CD4-positive, alpha-beta memory T cell (primary cell): ENCODE measurements around the gene ATXN7L3. TPM values are rescaled to one million over a fixed set of nuclear protein-coding genes. Genes with fewer than 3 reads are reported as not detected.

Experiments
- CTCF ChIA-PET: fragments of 350-600 bp; sonication (Branson Sonifier 250); formaldehyde crosslinking; loops from one replicate; lab custom pipeline; 2021; ENCODE audit warnings: inconsistent platforms; ENCODE audit not compliant: partially characterized antibody; lab: Charles Lee
- POLR2A ChIA-PET: fragments of 350-600 bp; sonication (Branson Sonifier 250); formaldehyde crosslinking; loops from one replicate; lab custom pipeline; 2021; ENCODE audit not compliant: partially characterized antibody; lab: Charles Lee
- DNase-seq, 5 donors: peaks; one replicate each; pipeline versions ENCODE4 v3.0.0 to v3.0.0-alpha.2; 2020 to 2022; ENCODE audit warnings: mixed read lengths in 1 of 5
- H3K27ac ChIP-seq: one replicate; pipeline ENCODE4 v1.7.0; 2013; ENCODE audit warnings: low read depth, low read length
- H3K27me3 ChIP-seq: 2 replicates; pipeline ENCODE4 v1.7.0; 2013; ENCODE audit warnings: mild to moderate bottlenecking, low read length, moderate library complexity; ENCODE audit not compliant: insufficient read depth
- H3K36me3 ChIP-seq: 2 replicates; pipeline ENCODE4 v1.7.0; 2013; ENCODE audit warnings: mild to moderate bottlenecking, low read length, moderate library complexity; ENCODE audit not compliant: insufficient read depth
- H3K4me1 ChIP-seq: 2 replicates; pipeline ENCODE4 v1.7.0; 2013; ENCODE audit warnings: mild to moderate bottlenecking, low read length, moderate library complexity; ENCODE audit not compliant: insufficient read depth
- H3K4me3 ChIP-seq, 2 donors: one replicate each; pipeline ENCODE4 v1.7.0; 2013; ENCODE audit warnings: low read length in 2 of 2, mild to moderate bottlenecking in 1 of 2
- H3K9me3 ChIP-seq, 2 donors: one replicate each; pipeline ENCODE4 v1.7.0; 2013; ENCODE audit warnings: low read length in 2 of 2, control low read depth in 1 of 2; ENCODE audit not compliant: control insufficient read depth in 1 of 2
- H3K27ac Mint-ChIP-seq, 7 donors: one replicate each; pipeline ENCODE4 v1.8.0; 2020 to 2021; ENCODE audit warnings: mixed read lengths in 7 of 7, mild to moderate bottlenecking in 6 of 7, inconsistent platforms in 3 of 7, moderate library complexity in 3 of 7
- H3K27me3 Mint-ChIP-seq, 2 donors: one replicate each; pipeline ENCODE4 v1.8.0; 2020 to 2021; ENCODE audit warnings: mixed read lengths in 2 of 2
- H3K36me3 Mint-ChIP-seq, 2 donors: one replicate each; pipeline ENCODE4 v1.8.0; 2020 to 2021; ENCODE audit warnings: mixed read lengths in 2 of 2, inconsistent platforms in 1 of 2, mild to moderate bottlenecking in 1 of 2
- H3K4me1 Mint-ChIP-seq, 4 donors: one replicate each; pipeline ENCODE4 v1.8.0; 2020 to 2021; ENCODE audit warnings: mixed read lengths in 4 of 4, mild to moderate bottlenecking in 1 of 4
- H3K4me3 Mint-ChIP-seq, 8 donors: one replicate each; pipeline ENCODE4 v1.8.0; 2020 to 2021; ENCODE audit warnings: mixed read lengths in 8 of 8, mild to moderate bottlenecking in 7 of 8, moderate library complexity in 6 of 8, inconsistent platforms in 3 of 8
- H3K9me3 Mint-ChIP-seq, 8 donors: one replicate each; pipeline ENCODE4 v1.8.0; 2020 to 2021; ENCODE audit warnings: mixed read lengths in 8 of 8, mild to moderate bottlenecking in 5 of 8, inconsistent platforms in 3 of 8, moderate library complexity in 1 of 8
- intact Hi-C: fragments of 100-400 bp; cut with micrococcal nuclease; formaldehyde crosslinking; loops from one replicate; pipeline ENCODE4 v1.15.1; 2023
- polyA plus RNA-seq, 2 donors: library from polyadenylated mRNA; unstranded; fragments of 300-500 nt; fragmentation: Illumina TruSeq; gene quantifications; one replicate each; pipeline ENCODE4 v1.2.3, GENCODE V29; 2021
- total RNA-seq, 2 experiments: library from RNA; stranded (reverse); gene quantifications; one replicate each; pipeline ENCODE4 v1.2.3, GENCODE V29; 2021

Gene ATXN7L3
- total and polyA plus RNA-seq, 4 experiments from 2014 or later: 5.8 to 128 (median 70.3) TPM

DNA sequence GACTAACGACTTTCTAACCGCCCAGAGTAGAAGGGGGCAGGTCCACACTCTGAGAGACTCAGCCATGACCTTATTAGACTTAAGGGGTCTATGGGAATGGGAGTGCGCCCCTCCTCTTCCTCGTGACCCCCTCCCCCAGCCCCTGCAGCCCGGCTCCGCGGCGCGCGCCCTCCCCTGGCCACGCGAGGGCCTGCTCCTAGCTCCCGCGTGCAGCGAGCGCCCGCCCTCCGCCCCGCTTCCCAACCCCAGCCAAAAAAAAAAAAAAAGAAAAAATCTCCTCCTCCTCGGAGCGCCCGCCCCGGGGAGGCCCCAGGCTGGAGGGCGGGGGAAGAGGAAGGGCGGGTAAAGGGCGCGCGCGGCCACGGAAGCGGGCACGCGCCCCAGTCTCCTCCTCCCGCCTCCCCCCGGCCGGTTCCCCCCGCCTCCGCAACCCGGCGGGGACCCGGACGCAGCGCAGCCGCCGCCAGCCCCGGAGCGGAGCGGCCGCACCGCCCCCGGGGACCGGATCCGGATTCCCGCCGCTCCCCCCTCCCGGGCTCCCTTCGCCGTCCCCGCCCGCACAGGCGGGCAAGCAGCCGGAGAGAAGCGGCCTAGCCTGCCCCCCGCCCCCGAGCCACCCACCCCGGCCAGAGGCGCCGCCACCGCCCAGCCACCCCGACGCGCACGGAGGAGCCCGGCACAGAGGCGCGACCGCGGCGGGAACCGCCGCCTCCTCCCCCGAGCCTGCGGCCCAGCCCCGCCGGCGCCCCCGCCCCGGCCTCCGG is 18.8 kb upstream of the ATXN7L3 start:
- Histone ChIP-seq H3K4me3 (peak overlapping the region; percentile 37 to 50), H3K4me1 (peaks cover 60% of the 10 kb centered on the region), H3K9me3 (no peaks in the 10 kb centered on the region), H3K36me3 (peaks cover 29% of the 10 kb centered on the region), H3K27ac (peak overlapping the region; percentile 71), H3K27me3 (no peaks in the 10 kb centered on the region)
- CTCF ChIA-PET: interaction anchor here (0.9 to 3.9 kb wide), 12 partner anchors 9 to 133 kb away, joined by 3 to 19 read pairs (median 5); partner anchors contain the start of genes HDAC5 and SLC25A39
- POLR2A ChIA-PET: interaction anchor here (0.7 to 15.7 kb wide), 12 partner anchors 9 to 309 kb away, joined by 3 to 325 read pairs (median 6); partner anchors contain the start of genes ATXN7L3, HDAC5, SLC25A39 and TMUB2
- intact Hi-C loops: loop anchor here (1.0 to 5.0 kb wide), 7 partner anchors 8 to 211 kb away; partner anchors contain the start of genes HROB, RUNDC3A and TMUB2
- Mint-ChIP-seq H3K4me1 (peaks cover 39 to 68% (median 51%) of the 10 kb centered on the region in 4 donors), H3K36me3 (peaks cover 31 to 50% of the 10 kb centered on the region in 2 donors), H3K27me3 (no peaks in the 10 kb centered on the region), H3K27ac (peak overlapping the region; percentile 15 to 95 (median 91)), H3K9me3 (peaks cover 0 to 6% (median 0%) of the 10 kb centered on the region in 8 donors), H3K4me3 (peak overlapping the region; percentile 68 to 93 (median 83))
- peak; percentile 85 to 92 (median 90) for DNase-seq

GRCh38 chr17:44217738-44218343 is 18.2 kb upstream of the ATXN7L3 start:
- POLR2A ChIA-PET: interaction anchor here (0.7 to 15.7 kb wide), 11 partner anchors 8 to 308 kb away, joined by 3 to 325 read pairs (median 6); partner anchors contain the start of genes ATXN7L3, GRN, SLC25A39 and TMUB2
- peaks cover 62% of the 10 kb centered on the region for H3K4me1 ChIP-seq

GRCh38 chr17:44216694-44217093 is 17.0 kb upstream of the ATXN7L3 start:
- H3K9me3 Mint-ChIP-seq: peaks cover 0 to 6% (median 0%) of the 10 kb centered on the region in 8 donors
- POLR2A ChIA-PET: interaction anchor here (0.6 to 15.7 kb wide), 14 partner anchors 7 to 826 kb away, joined by 3 to 325 read pairs (median 6); partner anchors contain the start of genes ATXN7L3, GRN, HDAC5 and RUNDC3A
- Histone ChIP-seq H3K4me3 (peak overlapping the region; percentile 50), H3K36me3 (peaks cover 29% of the 10 kb centered on the region), H3K27ac (peak overlapping the region; percentile 71), H3K4me1 (peaks cover 50% of the 10 kb centered on the region), H3K27me3 (no peaks in the 10 kb centered on the region), H3K9me3 (no peaks in the 10 kb centered on the region)
- intact Hi-C loops: loop anchor here (5.0 kb wide), 1 partner anchor 209 kb away; no protein-coding TSS in a partner anchor
- H3K4me3 Mint-ChIP-seq: peak overlapping the region; percentile 68 to 93 (median 83)
- H3K4me1 Mint-ChIP-seq: peaks cover 35 to 63% (median 49%) of the 10 kb centered on the region in 4 donors
- peak overlapping the region; percentile 80 to 95 (median 91) for H3K27ac Mint-ChIP-seq
- DNase-seq: no peak
- H3K27me3 Mint-ChIP-seq: no peaks in the 10 kb centered on the region
- CTCF ChIA-PET: interaction anchor here (1.0 to 3.9 kb wide), 11 partner anchors 10 to 134 kb away, joined by 3 to 21 read pairs (median 5); partner anchors contain the start of genes GRN and TMUB2
- peaks cover 31 to 56% of the 10 kb centered on the region in 2 donors for H3K36me3 Mint-ChIP-seq

More at GRCh38 chr17:44217738-44218343, 18.2 kb upstream of the ATXN7L3 start:
- CTCF ChIA-PET: interaction anchor here (0.9 to 3.9 kb wide), 14 partner anchors 8 to 133 kb away, joined by 3 to 21 read pairs (median 5); partner anchors contain the start of genes HDAC5, SLC25A39 and TMUB2
- Histone ChIP-seq H3K27ac (peak overlapping the region; percentile 71), H3K27me3 (no peaks in the 10 kb centered on the region), H3K4me3 (peak overlapping the region; percentile 37 to 50), H3K9me3 (no peaks in the 10 kb centered on the region), H3K36me3 (peaks cover 29% of the 10 kb centered on the region)
- peak overlapping the region; percentile 68 to 95 (median 91) for H3K27ac Mint-ChIP-seq
- peaks cover 39 to 67% (median 55%) of the 10 kb centered on the region in 4 donors for H3K4me1 Mint-ChIP-seq
- peak overlapping the region; percentile 68 to 93 (median 83) for H3K4me3 Mint-ChIP-seq
- no peaks in the 10 kb centered on the region for H3K27me3 Mint-ChIP-seq
- DNase-seq: no peak
- H3K36me3 Mint-ChIP-seq: peaks cover 31 to 55% of the 10 kb centered on the region in 2 donors
- peaks cover 0 to 6% (median 0%) of the 10 kb centered on the region in 8 donors for H3K9me3 Mint-ChIP-seq
- intact Hi-C loops: loop anchor here (1.0 to 5.0 kb wide), 7 partner anchors 8 to 211 kb away; partner anchors contain the start of genes HROB, RUNDC3A and TMUB2

DNA sequence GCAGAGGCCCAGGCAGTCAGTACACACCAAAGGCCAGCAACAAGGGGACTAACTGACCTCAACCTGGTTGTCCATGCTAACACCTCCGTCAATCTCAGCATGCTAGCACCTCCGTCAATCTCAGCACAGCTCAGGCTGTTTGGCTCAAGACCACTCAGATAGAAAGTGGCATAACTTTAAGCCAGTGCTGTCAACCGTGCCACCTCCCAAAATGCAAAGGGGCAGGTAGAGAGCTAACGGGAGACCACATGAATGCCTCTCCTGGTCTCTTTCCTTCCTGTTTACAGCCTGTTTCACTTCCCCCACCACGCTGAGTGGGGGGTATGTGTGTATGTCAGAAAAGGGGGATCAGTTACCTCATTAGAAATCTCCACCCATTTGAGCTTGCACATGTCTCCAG is 16.5 kb upstream of the ATXN7L3 start:
- peak overlapping the region; percentile 68 to 93 (median 83) for H3K4me3 Mint-ChIP-seq
- H3K36me3 Mint-ChIP-seq: peaks cover 31 to 55% of the 10 kb centered on the region in 2 donors
- H3K27ac Mint-ChIP-seq: peak overlapping the region; percentile 80 to 95 (median 91)
- no peaks in the 10 kb centered on the region for H3K27me3 Mint-ChIP-seq
- POLR2A ChIA-PET: interaction anchor here (0.7 to 15.7 kb wide), 14 partner anchors 6 to 143 kb away, joined by 3 to 325 read pairs (median 6); partner anchors contain the start of genes ATXN7L3, GRN, HDAC5 and RUNDC3A
- H3K9me3 ChIP-seq: no peaks in the 10 kb centered on the region
- CTCF ChIA-PET: interaction anchor here (1.0 to 3.9 kb wide), 10 partner anchors 9 to 135 kb away, joined by 3 to 21 read pairs (median 6); partner anchors contain the start of genes GRN and TMUB2
- intact Hi-C loops: loop anchor here (5.0 kb wide), 1 partner anchor 209 kb away; no protein-coding TSS in a partner anchor
- H3K27me3 ChIP-seq: no peaks in the 10 kb centered on the region
- peaks cover 33% of the 10 kb centered on the region for H3K36me3 ChIP-seq
- peaks cover 0 to 4% (median 0%) of the 10 kb centered on the region in 8 donors for H3K9me3 Mint-ChIP-seq
- DNase-seq: peak; percentile 49 to 67 (median 60)
- H3K27ac ChIP-seq: peak overlapping the region; percentile 71
- H3K4me3 ChIP-seq: peak overlapping the region; percentile 26 to 50
- peaks cover 35 to 63% (median 46%) of the 10 kb centered on the region in 4 donors for H3K4me1 Mint-ChIP-seq
- peaks cover 50% of the 10 kb centered on the region for H3K4me1 ChIP-seq

GRCh38 chr17:44214896-44215295 is 15.2 kb upstream of the ATXN7L3 start:
- Histone ChIP-seq H3K4me3 (no peak overlapping the region), H3K27ac (peak overlapping the region; percentile 71), H3K9me3 (no peaks in the 10 kb centered on the region), H3K36me3 (peaks cover 38% of the 10 kb centered on the region), H3K4me1 (peaks cover 63% of the 10 kb centered on the region), H3K27me3 (no peaks in the 10 kb centered on the region)
- Mint-ChIP-seq H3K27ac (peak overlapping the region; percentile 80 to 91 (median 88)), H3K27me3 (no peaks in the 10 kb centered on the region), H3K36me3 (peaks cover 36 to 55% of the 10 kb centered on the region in 2 donors), H3K9me3 (peaks cover 0 to 4% (median 0%) of the 10 kb centered on the region in 8 donors), H3K4me3 (peak overlapping the region in 7 of 8 donors; percentile 29 to 68 (median 58)), H3K4me1 (peaks cover 38 to 71% (median 51%) of the 10 kb centered on the region in 4 donors)
- POLR2A ChIA-PET: interaction anchor here (1.0 to 15.7 kb wide), 8 partner anchors 5 to 133 kb away, joined by 3 to 325 read pairs (median 6); partner anchors contain the start of genes ATXN7L3, HDAC5 and SLC25A39
- no peak for DNase-seq
- CTCF ChIA-PET: interaction anchor here (0.9 to 3.9 kb wide), 4 partner anchors 8 to 131 kb away, joined by 3 to 19 read pairs (median 10); partner anchors contain the start of gene GRN
- intact Hi-C loops: loop anchor here (5.0 kb wide), 1 partner anchor 208 kb away; no protein-coding TSS in a partner anchor

GRCh38 chr17:44214230-44214494 is 14.5 kb upstream of the ATXN7L3 start:
- Histone ChIP-seq H3K27ac (peak overlapping the region; percentile 71), H3K4me1 (peaks cover 70% of the 10 kb centered on the region), H3K27me3 (no peaks in the 10 kb centered on the region), H3K36me3 (peaks cover 46% of the 10 kb centered on the region), H3K4me3 (no peak overlapping the region), H3K9me3 (no peaks in the 10 kb centered on the region)
- H3K27me3 Mint-ChIP-seq: no peaks in the 10 kb centered on the region
- POLR2A ChIA-PET: interaction anchor here (1.0 to 15.7 kb wide), 12 partner anchors 4 to 134 kb away, joined by 3 to 325 read pairs (median 5); partner anchors contain the start of genes ATXN7L3, GRN, HDAC5 and SLC25A39
- H3K9me3 Mint-ChIP-seq: peaks cover 0 to 4% (median 0%) of the 10 kb centered on the region in 8 donors
- H3K27ac Mint-ChIP-seq: peak overlapping the region; percentile 65 to 91 (median 88)
- intact Hi-C loops: no loop called here
- peak overlapping the region in 3 of 8 donors; percentile 8 to 71 (median 25) for H3K4me3 Mint-ChIP-seq
- no peak for DNase-seq
- H3K4me1 Mint-ChIP-seq: peaks cover 38 to 78% (median 53%) of the 10 kb centered on the region in 4 donors
- H3K36me3 Mint-ChIP-seq: peaks cover 36 to 59% of the 10 kb centered on the region in 2 donors
- CTCF ChIA-PET: interaction anchor here (0.9 to 5.1 kb wide), 3 partner anchors 7 to 113 kb away, joined by 3 to 48 read pairs (median 3); partner anchors contain the start of gene UBTF
